Inferior parietal cortex (tissue), 1 donor: ENCODE results near the gene USP35.
"Not testable (repeated sequence)": the region's sequence is repeated elsewhere in the genome, so short reads cannot be mapped to it uniquely, and the experiment has no call there.

Experiments used
- DNase-seq: peaks from one replicate; pipeline ENCODE4 v3.0.0-alpha.2; 2016; ENCODE audit errors: extremely low spot score

USP35 gene

DNA sequence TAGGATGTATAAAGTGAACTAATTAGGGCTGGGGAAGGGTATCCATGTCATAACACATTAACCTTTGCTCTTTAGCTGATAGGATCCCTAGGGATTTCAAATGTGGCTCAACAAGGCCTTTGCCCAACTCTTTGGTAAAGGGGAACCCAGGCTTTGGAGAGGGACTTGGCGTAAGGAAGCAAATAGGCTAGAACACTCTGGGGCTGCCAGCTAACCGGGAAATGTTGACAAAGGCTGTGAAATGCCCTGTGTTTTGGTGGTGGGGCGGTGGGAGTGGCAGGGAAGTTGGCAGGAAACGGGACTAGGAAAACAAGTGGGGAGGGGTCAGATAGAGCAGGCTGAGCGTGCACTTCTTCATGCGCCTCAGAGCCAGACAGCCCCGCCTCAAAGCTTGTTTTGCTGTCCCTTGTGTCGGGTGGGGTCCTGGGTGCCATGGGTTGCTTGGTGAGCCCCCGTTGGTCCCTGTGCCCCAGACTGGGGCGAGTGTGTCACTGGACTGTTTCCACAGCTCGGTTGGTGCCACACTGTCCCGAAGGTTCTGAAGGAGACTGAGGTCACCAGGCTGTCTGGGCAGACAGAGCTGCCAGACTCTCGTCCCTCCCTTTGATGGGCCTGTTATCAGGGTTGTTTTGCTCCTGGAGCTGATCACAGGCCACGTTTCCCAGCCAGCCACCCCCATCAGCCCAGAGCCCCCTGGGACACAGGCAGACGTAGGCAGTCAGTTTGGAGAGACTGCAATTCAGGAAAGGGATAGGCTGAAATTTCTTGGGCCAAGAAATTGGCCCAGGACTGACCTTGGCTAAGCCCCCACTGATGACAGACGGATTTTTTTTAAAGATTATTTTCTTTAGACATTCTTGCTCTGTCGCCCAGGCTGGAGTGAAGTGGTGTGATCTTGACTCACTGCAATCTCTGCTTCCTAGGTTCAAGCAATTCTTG, 19.9 kb upstream of the USP35 start:
- no peak for DNase-seq

DNA sequence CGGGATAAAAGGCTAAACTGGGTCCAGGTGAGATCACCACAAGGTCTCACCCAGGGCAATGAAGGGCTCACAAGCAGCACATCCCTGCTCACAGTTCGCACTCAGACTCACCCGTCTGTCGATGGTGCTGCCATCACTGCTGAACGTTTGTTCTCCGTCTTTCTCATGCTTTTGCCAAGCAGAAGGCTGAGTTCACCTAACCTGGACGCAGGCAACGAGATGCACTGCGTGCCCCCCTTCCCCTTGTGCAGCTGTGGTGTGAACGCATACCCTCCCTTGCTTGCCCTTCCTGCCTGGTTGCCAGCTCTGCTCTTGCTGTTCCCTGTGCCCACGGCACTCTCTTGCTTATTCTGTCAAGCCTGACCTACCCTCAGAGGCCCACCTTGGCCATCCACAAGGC, 18.3 kb upstream of the USP35 start:
- no peak for DNase-seq

DNA sequence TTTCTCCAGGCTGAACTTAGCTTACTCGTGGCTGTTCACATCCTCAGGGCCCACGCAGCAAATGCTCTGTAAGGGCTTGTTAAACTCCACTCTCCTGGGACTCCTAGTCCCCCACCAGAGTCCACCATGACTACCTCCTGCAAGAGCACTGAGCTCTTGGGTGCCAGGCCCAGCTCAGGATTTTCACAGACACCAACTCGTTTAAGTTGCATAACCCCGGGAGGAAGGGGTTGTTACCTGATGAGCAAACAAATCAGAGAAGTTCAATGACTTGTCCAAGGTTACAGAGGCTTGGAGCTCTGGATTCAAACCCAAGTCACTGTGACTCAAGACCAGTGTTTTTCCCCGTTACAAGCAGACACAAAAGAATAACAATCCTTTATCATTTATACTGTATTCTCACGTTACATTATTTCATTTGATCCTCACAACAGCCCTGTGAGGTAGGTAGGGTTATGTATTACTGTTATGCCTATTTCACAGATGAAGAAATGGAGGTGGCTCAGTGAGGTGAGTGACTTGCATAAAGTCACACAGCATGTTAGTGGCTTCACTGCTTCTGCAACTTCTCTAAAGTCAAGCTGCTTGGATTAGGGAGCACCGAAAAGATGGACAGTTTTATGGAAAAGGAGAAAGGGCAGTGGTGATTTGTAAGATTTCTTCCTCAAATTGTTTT, 17.7 kb upstream of the USP35 start:
- no peak for DNase-seq

- DNase-seq = no peak
Observed at GRCh38 chr11:78171951-78172350, 16.8 kb upstream of the USP35 start.

GRCh38 chr11:78175862-78176261, 12.9 kb upstream of the USP35 start:
- DNase-seq = not testable (repeated sequence)

- no peak for DNase-seq
Observed at GRCh38 chr11:78176605-78177141, 12.0 kb upstream of the USP35 start.

GRCh38 chr11:78177216-78177615, 11.5 kb upstream of the USP35 start:
- no peak for DNase-seq

DNA sequence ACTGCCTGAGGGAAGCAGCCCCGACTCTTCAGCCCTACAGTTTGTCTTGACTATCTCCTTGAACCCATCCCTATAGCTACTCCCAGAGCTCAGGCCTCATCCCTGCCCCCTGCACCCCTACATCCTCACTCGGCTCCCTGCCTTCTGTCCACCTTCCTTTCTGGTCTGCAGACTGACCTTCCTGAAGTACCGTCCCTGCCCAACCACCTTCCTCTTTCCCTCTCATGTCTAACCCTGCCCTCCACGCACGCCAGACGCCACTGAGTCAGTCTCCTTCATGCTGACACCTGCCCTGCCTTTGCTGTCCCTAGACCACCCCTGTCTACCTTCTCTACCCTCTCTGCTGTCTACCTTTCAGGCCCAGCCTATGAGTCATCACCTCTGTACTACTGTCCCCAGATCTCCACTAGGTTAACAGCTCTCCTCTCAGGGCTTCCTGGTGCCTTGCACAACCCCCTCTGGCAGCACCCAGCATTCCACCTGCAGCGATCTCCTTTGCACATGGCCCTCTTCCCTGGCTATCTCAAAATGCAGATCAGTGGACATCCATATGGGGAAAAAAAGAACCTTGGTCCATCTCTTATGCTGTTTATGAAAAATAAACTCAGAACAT, 9.2 kb upstream of the USP35 start:
- no peak for DNase-seq

DNA sequence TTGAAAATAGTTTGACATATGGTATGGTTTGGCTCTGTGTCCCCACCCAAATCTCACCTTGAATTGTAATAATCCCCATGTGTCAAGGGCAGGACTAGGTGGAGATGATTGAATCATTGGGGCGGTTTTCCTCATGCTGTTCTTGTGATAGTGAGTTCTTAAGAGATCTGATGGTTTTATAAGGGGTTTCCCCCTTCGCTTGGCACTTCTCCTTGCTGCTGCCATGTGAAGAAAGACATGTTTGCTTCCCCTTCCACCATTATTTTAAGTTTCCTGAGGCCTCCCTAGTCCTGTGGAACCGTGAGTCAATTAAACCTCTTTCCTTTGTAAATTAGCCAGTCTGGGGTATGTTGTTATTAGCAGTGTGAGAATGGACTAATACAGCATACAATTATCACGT, 8.0 kb upstream of the USP35 start:
- no peak for DNase-seq

- no peak for DNase-seq
Observed at GRCh38 chr11:78181185-78181584, 7.5 kb upstream of the USP35 start.

DNA sequence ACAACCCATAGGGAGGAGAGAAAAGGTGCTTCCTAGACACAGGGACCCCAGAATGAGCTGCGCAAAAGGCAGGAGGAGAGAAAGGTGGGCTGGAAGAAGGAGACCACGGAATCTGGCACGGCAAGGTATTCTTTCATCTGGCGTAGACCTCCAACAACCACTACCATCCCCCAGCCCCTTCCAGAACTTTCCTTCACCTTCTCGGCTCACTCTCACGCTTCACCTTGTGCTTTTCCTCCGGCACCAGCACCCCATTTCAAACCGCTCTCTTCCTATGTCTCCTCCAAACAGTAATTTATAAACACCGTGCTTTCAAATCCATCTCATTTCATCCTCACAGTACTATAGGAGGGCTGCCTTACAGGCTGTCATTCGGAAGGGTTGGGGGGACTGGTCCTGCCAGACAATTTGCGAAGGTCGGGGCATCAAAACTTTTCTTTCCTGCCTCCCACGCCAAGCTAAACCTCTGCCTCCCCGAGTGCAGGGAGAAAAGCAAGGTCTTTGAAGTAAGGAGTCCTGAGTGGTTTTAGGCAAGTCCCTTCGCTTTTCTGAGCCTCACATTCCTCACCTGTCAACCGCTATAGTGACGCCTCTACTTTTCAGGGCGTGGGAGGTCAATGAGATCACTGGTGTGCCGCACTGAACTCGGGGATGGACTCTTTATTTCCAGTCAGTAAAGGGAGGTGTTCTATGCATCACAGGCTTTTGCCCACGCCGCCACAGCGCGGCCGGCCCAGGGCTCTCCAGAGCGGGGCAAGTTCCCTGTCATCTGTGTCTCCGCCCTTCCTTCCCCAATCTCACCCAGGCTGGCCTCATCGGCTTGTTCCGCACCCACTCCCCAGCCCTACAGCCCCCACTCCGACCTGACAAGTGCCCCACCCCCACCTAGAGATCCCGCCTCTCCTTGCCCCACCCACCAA, 1.1 kb upstream of the USP35 start:
- no peak for DNase-seq

DNA sequence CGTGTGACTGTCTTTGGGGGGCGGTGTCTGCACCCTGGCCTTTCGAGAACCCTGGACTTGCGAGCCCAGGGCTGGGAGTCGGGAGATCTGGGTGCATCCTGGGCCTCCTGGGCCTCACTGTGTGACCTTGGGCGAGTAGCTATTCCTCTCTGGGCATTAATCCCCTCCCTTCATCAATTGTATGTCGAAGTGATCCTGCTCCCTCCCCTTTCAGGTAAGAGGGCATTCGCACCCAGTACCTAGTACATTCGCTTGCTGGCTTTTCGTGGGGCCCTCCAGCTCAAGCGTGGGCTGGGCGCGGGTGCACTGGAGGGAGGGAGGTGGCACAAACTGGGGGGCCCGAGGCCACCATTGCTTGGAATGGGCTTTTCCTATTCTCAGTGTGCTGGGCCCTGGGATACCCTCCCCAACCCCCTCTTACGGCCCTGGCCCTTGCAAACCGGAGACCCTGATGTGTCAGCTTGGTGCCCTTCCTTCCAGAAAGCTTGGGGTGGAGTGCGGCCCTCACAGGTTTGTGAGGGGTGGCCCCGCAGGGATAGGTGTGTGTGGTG, 530 bp downstream of the USP35 start:
- no peak for DNase-seq

DNA sequence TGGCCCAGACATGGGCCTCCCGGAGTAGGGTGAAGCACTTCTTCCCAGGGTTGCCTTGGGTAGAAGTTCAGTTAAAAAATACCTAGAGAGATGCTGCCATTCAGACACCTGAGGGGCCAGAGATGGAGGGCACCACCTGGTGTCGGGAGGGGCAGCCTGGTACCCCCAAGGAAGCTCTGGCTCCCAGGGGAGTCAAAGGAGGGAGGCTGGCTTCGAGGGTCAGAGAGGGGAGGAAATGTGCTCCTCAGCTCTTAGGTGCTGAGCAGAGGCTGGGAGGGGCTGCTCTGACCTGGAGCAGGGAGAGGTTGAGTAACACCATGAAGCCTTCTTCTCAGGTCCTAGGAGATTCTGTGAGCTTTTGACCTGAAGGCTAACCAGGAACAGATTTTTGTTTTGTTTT, 1.1 kb downstream of the USP35 start:
- no peak for DNase-seq

DNA sequence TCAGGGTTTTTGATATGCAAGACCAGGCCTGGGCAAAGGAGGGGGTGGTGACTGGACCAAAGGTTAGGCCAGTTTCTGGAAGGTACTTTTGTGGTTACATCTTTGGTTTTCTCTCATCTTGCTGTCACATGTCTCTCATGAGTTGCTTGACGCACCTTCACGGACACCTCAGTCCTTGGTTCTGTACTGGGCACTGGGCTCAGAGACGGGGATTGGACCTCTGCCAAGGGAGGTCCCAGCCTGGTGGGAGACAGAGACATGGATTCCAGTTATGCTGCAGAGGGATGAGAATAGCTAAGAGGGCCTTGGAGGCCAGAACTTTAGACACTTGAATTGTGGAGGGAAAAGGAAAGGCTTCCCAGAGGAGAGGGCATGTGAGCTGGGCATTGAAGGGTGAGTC, 1.7 kb downstream of the USP35 start:
- no peak for DNase-seq

DNA sequence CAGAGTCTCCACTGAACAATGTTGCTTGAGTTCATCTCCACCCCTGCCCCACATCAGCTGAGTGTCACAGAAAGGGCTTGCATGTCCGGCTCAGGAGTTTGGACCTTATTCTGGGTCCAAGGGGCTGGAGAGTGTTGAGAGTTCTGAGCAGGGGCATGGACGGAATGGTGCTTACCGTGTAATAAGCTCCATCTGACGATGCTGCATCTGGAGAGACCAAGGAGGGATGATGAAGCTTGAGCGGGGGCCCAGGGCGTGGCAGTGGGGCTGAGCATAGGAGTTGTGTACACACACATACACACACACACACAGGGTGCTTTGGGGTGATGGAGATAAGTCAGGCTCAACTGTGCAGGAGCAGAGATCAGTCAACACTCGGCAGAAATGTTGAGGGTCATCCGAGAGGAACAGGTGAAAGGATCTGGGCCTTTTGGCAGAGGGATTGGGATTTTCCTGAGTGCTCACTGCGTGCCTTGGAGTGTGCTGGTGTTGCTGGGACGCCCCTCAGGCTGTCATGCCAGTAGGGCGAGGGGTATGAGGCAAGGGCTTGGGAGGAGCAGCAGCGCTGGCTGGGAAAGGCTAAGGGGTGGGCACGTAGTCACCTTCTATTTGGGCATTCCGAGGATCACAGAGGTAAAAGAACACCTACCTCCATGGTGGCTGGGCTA, 2.3 kb downstream of the USP35 start:
- DNase-seq = no peak

GRCh38 chr11:78192223-78192719, 3.6 kb downstream of the USP35 start:
- no peak for DNase-seq

DNA sequence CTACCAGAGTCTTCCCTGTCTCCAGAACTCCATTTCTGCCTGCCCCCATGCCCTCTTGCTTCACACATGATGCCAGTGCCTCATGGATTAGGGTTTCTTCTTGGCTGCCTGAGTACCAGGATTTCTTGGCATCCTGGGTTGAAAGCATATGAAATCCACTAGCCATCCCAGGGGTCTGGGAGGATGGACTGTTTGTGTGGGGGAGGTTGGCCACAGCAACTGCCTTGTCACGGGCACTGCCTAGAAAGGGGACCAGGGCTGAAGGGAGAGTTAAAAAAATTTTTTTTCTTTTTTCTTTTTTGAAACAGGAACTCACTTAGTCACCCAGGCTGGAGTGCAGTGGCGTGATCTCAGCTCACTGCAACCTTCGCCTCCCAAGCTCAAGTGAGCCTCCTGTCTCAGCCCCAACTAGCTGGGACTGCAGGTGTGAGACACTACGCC, 4.2 kb downstream of the USP35 start:
- DNase-seq = no peak

DNA sequence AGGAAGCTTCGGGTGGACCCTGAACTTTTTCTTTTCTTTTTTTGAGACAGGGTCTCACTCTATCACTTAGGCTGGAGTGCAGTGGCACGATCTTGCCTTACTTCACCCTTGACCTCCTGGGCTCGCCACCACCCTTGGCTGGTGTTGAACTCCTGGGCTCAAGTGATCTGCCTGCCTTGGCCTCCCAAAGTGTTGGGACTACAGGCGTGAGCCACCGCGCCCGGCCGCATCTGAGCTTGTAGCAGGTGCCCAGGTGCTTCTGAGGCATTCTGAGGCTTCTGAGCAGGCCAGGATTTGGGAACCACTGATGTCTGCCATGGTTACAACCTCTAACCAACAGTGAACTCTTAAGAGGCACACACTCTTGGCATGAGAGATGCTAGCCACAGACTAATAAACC, 5.1 kb downstream of the USP35 start:
- DNase-seq = no peak

GRCh38 chr11:78194490-78194889, 5.8 kb downstream of the USP35 start:
- no peak for DNase-seq

GRCh38 chr11:78195917-78196560, 7.3 kb downstream of the USP35 start:
- no peak for DNase-seq
